WTC11 (cell line): ENCODE measurements around the gene TPRX2. TPM values are rescaled to one million over a fixed set of nuclear protein-coding genes. Genes with fewer than 3 reads are reported as not detected.
A peak's percentile ranks its signal among the peaks of the same experiment; 100 is the strongest.

Experiments used
- ATAC-seq: fragments of 200-7000 bp; cut with Tn5 transposase; 2 replicates; pipeline ENCODE4 v1.10.0; 2021; ENCODE audit warnings: mild to moderate bottlenecking, moderate library complexity
- CTCF ChIA-PET: fragments of 300-600 bp; sonication (Branson Sonifier 250); formaldehyde crosslinking; loops from one replicate; lab custom pipeline; 2021; ENCODE audit warnings: antibody characterized with exemption; lab: Charles Lee
- POLR2A ChIA-PET: fragments of 350-600 bp; sonication (Branson Sonifier 250); formaldehyde crosslinking; loops from one replicate; lab custom pipeline; 2021; ENCODE audit warnings: antibody characterized with exemption; lab: Charles Lee
- DNase-seq: peaks from one replicate; pipeline ENCODE4 v3.0.0; 2021; ENCODE audit warnings: low spot score
- H3K27ac Mint-ChIP-seq: 2 replicates; pipeline ENCODE4 v1.8.0; 2021; ENCODE audit warnings: mixed read lengths
- H3K27me3 Mint-ChIP-seq: 2 replicates; pipeline ENCODE4 v1.8.0; 2021; ENCODE audit warnings: low read depth, mild to moderate bottlenecking, moderate library complexity, mixed read lengths
- H3K36me3 Mint-ChIP-seq: 2 replicates; pipeline ENCODE4 v1.8.0; 2021; ENCODE audit warnings: mixed read lengths
- H3K4me1 Mint-ChIP-seq: 2 replicates; pipeline ENCODE4 v1.8.0; 2022; ENCODE audit warnings: mixed read lengths
- H3K4me3 Mint-ChIP-seq: 2 replicates; pipeline ENCODE4 v1.8.0; 2021; ENCODE audit warnings: mild to moderate bottlenecking, moderate library complexity, mixed read lengths
- H3K9me3 Mint-ChIP-seq: 2 replicates; pipeline ENCODE4 v1.8.0; 2021; ENCODE audit warnings: mixed read lengths
- CBFB ChIP-seq: sonication (generic); formaldehyde crosslinking; IDR thresholded peaks from 2 replicates; pipeline ENCODE4 v1.8.1; 2022; ENCODE audit warnings: mild to moderate bottlenecking, low read depth, missing genetic modification reagents
- ETV6 ChIP-seq: sonication (generic); formaldehyde crosslinking; IDR thresholded peaks from 2 replicates; pipeline ENCODE4 v1.8.1; 2022; ENCODE audit warnings: mild to moderate bottlenecking, missing genetic modification reagents
- FOXJ3 ChIP-seq: sonication (generic); formaldehyde crosslinking; IDR thresholded peaks from 2 replicates; pipeline ENCODE4 v1.9.0; 2021; ENCODE audit warnings: missing genetic modification reagents, mild to moderate bottlenecking, borderline replicate concordance
- FOXP1 ChIP-seq: sonication (generic); formaldehyde crosslinking; IDR thresholded peaks from 2 replicates; pipeline ENCODE4 v1.8.0; 2022; ENCODE audit warnings: missing genetic modification reagents, mild to moderate bottlenecking, moderate library complexity, borderline replicate concordance
- HMGA2 ChIP-seq: fragments of 250-450 bp; sonication (Bioruptor Pico); IDR thresholded peaks from 2 replicates; pipeline ENCODE4 v1.4.0; 2021; ENCODE audit warnings: mild to moderate bottlenecking, moderate library complexity
- JAZF1 ChIP-seq: fragments of 250-450 bp; sonication (Bioruptor Pico); IDR thresholded peaks from 2 replicates; pipeline ENCODE4 v1.9.0; 2021; ENCODE audit warnings: moderate library complexity, mild to moderate bottlenecking, inconsistent platforms
- MXD4 ChIP-seq: fragments of 250-450 bp; sonication (Bioruptor Pico); IDR thresholded peaks from 2 replicates; pipeline ENCODE4 v1.8.0; 2021; ENCODE audit warnings: mild to moderate bottlenecking, moderate library complexity, borderline replicate concordance
- NFATC4 ChIP-seq: fragments of 250-450 bp; sonication (Bioruptor Pico); IDR thresholded peaks from 2 replicates; pipeline ENCODE4 v1.9.0; 2021; ENCODE audit warnings: mild to moderate bottlenecking
- NFE2L1 ChIP-seq: sonication (generic); formaldehyde crosslinking; IDR thresholded peaks from 2 replicates; pipeline ENCODE4 v1.8.1; 2023; ENCODE audit warnings: missing genetic modification reagents
- NR1H2 ChIP-seq: sonication (generic); formaldehyde crosslinking; IDR thresholded peaks from 2 replicates; pipeline ENCODE4 v1.9.0; 2021; ENCODE audit warnings: mild to moderate bottlenecking, moderate library complexity, missing genetic modification reagents
- PRRX2 ChIP-seq: fragments of 250-450 bp; sonication (Bioruptor Pico); IDR thresholded peaks from 2 replicates; pipeline ENCODE4 v1.8.0; 2021; ENCODE audit warnings: mild to moderate bottlenecking
- ZBTB21 ChIP-seq: sonication (generic); formaldehyde crosslinking; IDR thresholded peaks from 2 replicates; pipeline ENCODE4 v1.8.1; 2023; ENCODE audit warnings: mild to moderate bottlenecking, missing genetic modification reagents, borderline replicate concordance
- ZMAT4 ChIP-seq: fragments of 250-450 bp; sonication (Bioruptor Pico); IDR thresholded peaks from 2 replicates; pipeline ENCODE4 v1.9.0; 2021; ENCODE audit warnings: mild to moderate bottlenecking
- ZNF138 ChIP-seq: sonication (generic); formaldehyde crosslinking; conservative IDR thresholded peaks from 2 replicates; pipeline ENCODE4 v1.8.1; 2022; ENCODE audit warnings: mild to moderate bottlenecking, moderate library complexity, missing genetic modification reagents
- ZNF263 ChIP-seq: sonication (generic); formaldehyde crosslinking; IDR thresholded peaks from 2 replicates; pipeline ENCODE4 v1.8.1; 2022; ENCODE audit warnings: low read depth, mild to moderate bottlenecking, moderate library complexity, missing genetic modification reagents
- ZNF281 ChIP-seq: sonication (generic); formaldehyde crosslinking; IDR thresholded peaks from 2 replicates; pipeline ENCODE4 v1.8.0; 2023; ENCODE audit warnings: mild to moderate bottlenecking, missing genetic modification reagents
- ZNF423 ChIP-seq: fragments of 250-450 bp; sonication (Bioruptor Pico); IDR thresholded peaks from 2 replicates; pipeline ENCODE4 v2.1.2; 2022; ENCODE audit warnings: mild to moderate bottlenecking, moderate library complexity
- ZNF532 ChIP-seq: fragments of 250-450 bp; sonication (Bioruptor Pico); IDR thresholded peaks from 2 replicates; pipeline ENCODE4 v1.9.0; 2021; ENCODE audit warnings: mild to moderate bottlenecking, borderline replicate concordance
- ZNF671 ChIP-seq: fragments of 250-450 bp; sonication (Bioruptor Pico); IDR thresholded peaks from 2 replicates; pipeline ENCODE4 v1.8.0; 2021; ENCODE audit warnings: mild to moderate bottlenecking
- total RNA-seq: library from RNA; stranded (reverse); gene quantifications from 3 replicates; pipeline ENCODE4 v1.2.3, GENCODE V29; 2021
- TF ChIP-seq, protein P1 (sequence below): sonication (generic); formaldehyde crosslinking; IDR thresholded peaks from 2 replicates; pipeline ENCODE4 v1.8.1; 2023; ENCODE audit warnings: mild to moderate bottlenecking, missing genetic modification reagents, borderline replicate concordance
- TF ChIP-seq, protein P2 (sequence below): sonication (generic); formaldehyde crosslinking; IDR thresholded peaks from 2 replicates; pipeline ENCODE4 v1.8.1; 2022; ENCODE audit warnings: mild to moderate bottlenecking, moderate library complexity, missing genetic modification reagents
- TF ChIP-seq, protein P3 (sequence below): sonication (generic); formaldehyde crosslinking; IDR thresholded peaks from 2 replicates; pipeline ENCODE4 v1.8.1; 2023; ENCODE audit warnings: mild to moderate bottlenecking, missing genetic modification reagents, moderate library complexity

The TPRX2 gene
- total RNA-seq, 1 experiment from 2014 or later, result not detected

DNA sequence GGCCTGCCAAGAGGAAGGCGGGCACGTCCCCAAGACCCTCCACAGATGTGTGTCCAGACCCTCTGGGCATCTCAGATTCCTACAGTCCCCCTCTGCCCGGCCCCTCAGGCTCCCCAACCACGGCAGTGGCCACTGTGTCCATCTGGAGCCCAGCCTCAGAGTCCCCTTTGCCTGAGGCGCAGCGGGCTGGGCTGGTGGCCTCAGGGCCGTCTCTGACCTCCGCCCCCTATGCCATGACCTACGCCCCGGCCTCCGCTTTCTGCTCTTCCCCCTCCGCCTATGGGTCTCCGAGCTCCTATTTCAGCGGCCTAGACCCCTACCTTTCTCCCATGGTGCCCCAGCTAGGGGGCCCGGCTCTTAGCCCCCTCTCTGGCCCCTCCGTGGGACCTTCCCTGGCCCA is 19.6 kb upstream of the TPRX2 start (continued):
- TF ChIP-seq, protein P1, sequence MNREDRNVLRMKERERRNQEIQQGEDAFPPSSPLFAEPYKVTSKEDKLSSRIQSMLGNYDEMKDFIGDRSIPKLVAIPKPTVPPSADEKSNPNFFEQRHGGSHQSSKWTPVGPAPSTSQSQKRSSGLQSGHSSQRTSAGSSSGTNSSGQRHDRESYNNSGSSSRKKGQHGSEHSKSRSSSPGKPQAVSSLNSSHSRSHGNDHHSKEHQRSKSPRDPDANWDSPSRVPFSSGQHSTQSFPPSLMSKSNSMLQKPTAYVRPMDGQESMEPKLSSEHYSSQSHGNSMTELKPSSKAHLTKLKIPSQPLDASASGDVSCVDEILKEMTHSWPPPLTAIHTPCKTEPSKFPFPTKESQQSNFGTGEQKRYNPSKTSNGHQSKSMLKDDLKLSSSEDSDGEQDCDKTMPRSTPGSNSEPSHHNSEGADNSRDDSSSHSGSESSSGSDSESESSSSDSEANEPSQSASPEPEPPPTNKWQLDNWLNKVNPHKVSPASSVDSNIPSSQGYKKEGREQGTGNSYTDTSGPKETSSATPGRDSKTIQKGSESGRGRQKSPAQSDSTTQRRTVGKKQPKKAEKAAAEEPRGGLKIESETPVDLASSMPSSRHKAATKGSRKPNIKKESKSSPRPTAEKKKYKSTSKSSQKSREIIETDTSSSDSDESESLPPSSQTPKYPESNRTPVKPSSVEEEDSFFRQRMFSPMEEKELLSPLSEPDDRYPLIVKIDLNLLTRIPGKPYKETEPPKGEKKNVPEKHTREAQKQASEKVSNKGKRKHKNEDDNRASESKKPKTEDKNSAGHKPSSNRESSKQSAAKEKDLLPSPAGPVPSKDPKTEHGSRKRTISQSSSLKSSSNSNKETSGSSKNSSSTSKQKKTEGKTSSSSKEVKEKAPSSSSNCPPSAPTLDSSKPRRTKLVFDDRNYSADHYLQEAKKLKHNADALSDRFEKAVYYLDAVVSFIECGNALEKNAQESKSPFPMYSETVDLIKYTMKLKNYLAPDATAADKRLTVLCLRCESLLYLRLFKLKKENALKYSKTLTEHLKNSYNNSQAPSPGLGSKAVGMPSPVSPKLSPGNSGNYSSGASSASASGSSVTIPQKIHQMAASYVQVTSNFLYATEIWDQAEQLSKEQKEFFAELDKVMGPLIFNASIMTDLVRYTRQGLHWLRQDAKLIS, result no peak
- TF ChIP-seq ZNF423 (CRISPR knock-in tag) (no peak), NFATC4 (no peak), NFE2L1 (CRISPR knock-in tag) (no peak), FOXP1 (CRISPR knock-in tag) (no peak), HMGA2 (CRISPR knock-in tag) (no peak)

DNA sequence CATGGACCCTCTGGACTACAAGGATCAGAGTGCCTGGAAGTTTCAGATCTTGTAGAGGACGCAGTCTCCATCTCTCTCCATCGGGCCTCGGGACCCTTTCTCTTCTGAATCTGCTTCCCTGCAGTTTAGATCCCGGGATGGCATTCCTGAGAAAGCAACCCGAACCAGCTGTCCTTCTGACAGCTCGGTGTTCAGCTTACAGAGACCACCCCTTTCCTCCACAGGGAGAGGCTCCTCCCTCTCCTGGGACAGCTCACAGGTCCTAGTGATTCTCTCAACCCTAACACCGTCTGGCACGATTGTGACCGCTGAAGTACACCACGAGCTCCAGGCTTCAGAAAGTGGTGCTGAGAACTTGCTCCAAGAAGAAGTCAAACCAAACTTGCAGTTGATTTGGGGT is 19.1 kb upstream of the TPRX2 start:
- H3K27me3 Mint-ChIP-seq, result no peaks in the 10 kb centered on the region; the same call in 1 of the 2 replicates
- H3K4me3 Mint-ChIP-seq, result peak overlapping the region; percentile 33; the same call in 1 of the 2 replicates
- H3K4me1 Mint-ChIP-seq, result peaks cover 26% of the 10 kb centered on the region
- no peak for TF ChIP-seq PRRX2
- TF ChIP-seq ZNF263 (CRISPR knock-in tag), result no peak
- no peak for TF ChIP-seq NR1H2 (CRISPR knock-in tag)
- TF ChIP-seq FOXJ3 (CRISPR knock-in tag), result no peak
- no peak for TF ChIP-seq ZNF138 (CRISPR knock-in tag)
- TF ChIP-seq ETV6, result no peak
- TF ChIP-seq, protein P2, sequence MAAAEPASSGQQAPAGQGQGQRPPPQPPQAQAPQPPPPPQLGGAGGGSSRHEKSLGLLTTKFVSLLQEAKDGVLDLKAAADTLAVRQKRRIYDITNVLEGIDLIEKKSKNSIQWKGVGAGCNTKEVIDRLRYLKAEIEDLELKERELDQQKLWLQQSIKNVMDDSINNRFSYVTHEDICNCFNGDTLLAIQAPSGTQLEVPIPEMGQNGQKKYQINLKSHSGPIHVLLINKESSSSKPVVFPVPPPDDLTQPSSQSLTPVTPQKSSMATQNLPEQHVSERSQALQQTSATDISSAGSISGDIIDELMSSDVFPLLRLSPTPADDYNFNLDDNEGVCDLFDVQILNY (CRISPR knock-in tag), result no peak
- TF ChIP-seq, protein P3, sequence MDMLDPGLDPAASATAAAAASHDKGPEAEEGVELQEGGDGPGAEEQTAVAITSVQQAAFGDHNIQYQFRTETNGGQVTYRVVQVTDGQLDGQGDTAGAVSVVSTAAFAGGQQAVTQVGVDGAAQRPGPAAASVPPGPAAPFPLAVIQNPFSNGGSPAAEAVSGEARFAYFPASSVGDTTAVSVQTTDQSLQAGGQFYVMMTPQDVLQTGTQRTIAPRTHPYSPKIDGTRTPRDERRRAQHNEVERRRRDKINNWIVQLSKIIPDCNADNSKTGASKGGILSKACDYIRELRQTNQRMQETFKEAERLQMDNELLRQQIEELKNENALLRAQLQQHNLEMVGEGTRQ (CRISPR knock-in tag), result no peak
- DNase-seq, result peak; percentile 56
- ATAC-seq, result peak; percentile 97
- no peaks in the 10 kb centered on the region for H3K36me3 Mint-ChIP-seq
- POLR2A ChIA-PET, result interaction anchor here (0.5 to 1.3 kb wide), 2 partner anchors 10 to 230 kb away, joined by 5 to 8 read pairs; no protein-coding TSS in a partner anchor
- H3K27ac Mint-ChIP-seq, result peak overlapping the region; percentile 92
- CTCF ChIA-PET, result interaction anchor here (0.6 to 1.8 kb wide), 15 partner anchors 9 to 433 kb away, joined by 3 to 50 read pairs (median 5); partner anchors contain the start of gene EHD2
- H3K9me3 Mint-ChIP-seq, result no peaks in the 10 kb centered on the region

- DNase-seq, result no peak
- Mint-ChIP-seq H3K27ac (no peak overlapping the region), H3K9me3 (no peaks in the 10 kb centered on the region), H3K27me3 (no peaks in the 10 kb centered on the region; the same call in 1 of the 2 replicates), H3K4me1 (peaks cover 26% of the 10 kb centered on the region), H3K4me3 (no peak overlapping the region), H3K36me3 (no peaks in the 10 kb centered on the region)
- no peak for ATAC-seq
- CTCF ChIA-PET, result interaction anchor here (0.9 to 1.3 kb wide), 5 partner anchors 18 to 29 kb away, joined by 3 to 9 read pairs (median 4); no protein-coding TSS in a partner anchor
- POLR2A ChIA-PET, result no interaction called here
- TF ChIP-seq ZNF671 (CRISPR knock-in tag) (no peak), MXD4 (CRISPR knock-in tag) (no peak), ZNF532 (CRISPR knock-in tag) (no peak), ZBTB21 (CRISPR knock-in tag) (no peak), CBFB (CRISPR knock-in tag) (no peak), JAZF1 (no peak), ZNF281 (CRISPR knock-in tag) (no peak), ZMAT4 (CRISPR knock-in tag) (no peak)
Measured at GRCh38 chr19:47842941-47843340, 16.1 kb upstream of the TPRX2 start.
